ENCODE results near the gene TXNIP.

Gene TXNIP

GRCh38 chr1:145944532-145944931 is 51.8 kb downstream of the TXNIP start:
- FAIRE-seq, result no peak
- no peak for DNase-seq (ENCODE audit: insufficient read length)
- TF ChIP-seq TAF1 (IDR thresholded peaks at IDR 0.05; ENCODE audit: borderline replicate concordance, low read depth, low read length) (no peak), POLR2AphosphoS5 (IDR thresholded peaks at IDR 0.05; ENCODE audit: low read depth, low read length) (no peak), POLR2A (IDR thresholded peaks at IDR 0.05; ENCODE audit: low read depth, low read length) (no peak)

- no peak for FAIRE-seq
- TF ChIP-seq POLR2AphosphoS5 (IDR thresholded peaks at IDR 0.05; ENCODE audit: low read depth, low read length), result no peak
- TF ChIP-seq TAF1 (IDR thresholded peaks at IDR 0.05; ENCODE audit: borderline replicate concordance, low read depth, low read length), result no peak
- TF ChIP-seq POLR2A (IDR thresholded peaks at IDR 0.05; ENCODE audit: low read depth, low read length), result no peak
- no peak for DNase-seq (ENCODE audit: insufficient read length)
These were observed 53.5 kb downstream of the TXNIP start for GRCh38 chr1:145942871-145943270.
